Activated CD8-positive, alpha-beta T cell treated with anti-CD3 and anti-CD28 coated beads for 36 hours (primary cell): Measurements from ENCODE around the gene PRR12. TPM values are rescaled to one million over a fixed set of nuclear protein-coding genes. Genes with fewer than 3 reads are reported as not detected.

Experiments
- ATAC-seq: fragments of 200-7000 bp; cut with Tn5 transposase; one replicate; pipeline ENCODE4 v1.10.0; 2021; ENCODE audit warnings: mild to moderate bottlenecking, moderate library complexity
- CTCF ChIA-PET: fragments of 350-600 bp; sonication (Branson Sonifier 250); formaldehyde crosslinking; loops from one replicate; lab custom pipeline; 2021; ENCODE audit warnings: antibody characterized with exemption; lab: Charles Lee
- POLR2A ChIA-PET: fragments of 350-600 bp; sonication (Branson Sonifier 250); formaldehyde crosslinking; loops from one replicate; lab custom pipeline; 2021; ENCODE audit warnings: antibody characterized with exemption; lab: Charles Lee
- DNase-seq: peaks from one replicate; pipeline ENCODE4 v3.0.0-alpha.2; 2020
- H3K27ac Mint-ChIP-seq: one replicate; pipeline ENCODE4 v1.8.0; 2021; ENCODE audit warnings: mild to moderate bottlenecking, mixed read lengths
- H3K27me3 Mint-ChIP-seq: one replicate; pipeline ENCODE4 v1.8.0; 2021; ENCODE audit warnings: mixed read lengths
- H3K36me3 Mint-ChIP-seq: one replicate; pipeline ENCODE4 v1.8.0; 2021; ENCODE audit warnings: low read depth, mixed read lengths
- H3K4me1 Mint-ChIP-seq: one replicate; pipeline ENCODE4 v1.8.0; 2021; ENCODE audit warnings: low read depth, mixed read lengths
- H3K4me3 Mint-ChIP-seq: one replicate; pipeline ENCODE4 v1.8.0; 2021; ENCODE audit warnings: mild to moderate bottlenecking, moderate library complexity, mixed read lengths
- H3K9me3 Mint-ChIP-seq: one replicate; pipeline ENCODE4 v1.8.0; 2021; ENCODE audit warnings: mixed read lengths
- intact Hi-C: fragments of 100-400 bp; cut with micrococcal nuclease; formaldehyde crosslinking; loops from one replicate; pipeline ENCODE4 v1.10.0; 2022
- total RNA-seq, 2 experiments: library from RNA; stranded (reverse); gene quantifications; one replicate each; pipeline ENCODE4 v1.2.3, GENCODE V29; 2021
- TF ChIP-seq, protein P1 (sequence below): fragments of 200-600 bp; IDR thresholded peaks from one replicate; pipeline ENCODE4 v1.8.0; 2022; ENCODE audit warnings: antibody characterized with exemption, mild to moderate bottlenecking

Gene PRR12
- total RNA-seq, 2 experiments from 2014 or later: 16.0 to 17.8 TPM

DNA sequence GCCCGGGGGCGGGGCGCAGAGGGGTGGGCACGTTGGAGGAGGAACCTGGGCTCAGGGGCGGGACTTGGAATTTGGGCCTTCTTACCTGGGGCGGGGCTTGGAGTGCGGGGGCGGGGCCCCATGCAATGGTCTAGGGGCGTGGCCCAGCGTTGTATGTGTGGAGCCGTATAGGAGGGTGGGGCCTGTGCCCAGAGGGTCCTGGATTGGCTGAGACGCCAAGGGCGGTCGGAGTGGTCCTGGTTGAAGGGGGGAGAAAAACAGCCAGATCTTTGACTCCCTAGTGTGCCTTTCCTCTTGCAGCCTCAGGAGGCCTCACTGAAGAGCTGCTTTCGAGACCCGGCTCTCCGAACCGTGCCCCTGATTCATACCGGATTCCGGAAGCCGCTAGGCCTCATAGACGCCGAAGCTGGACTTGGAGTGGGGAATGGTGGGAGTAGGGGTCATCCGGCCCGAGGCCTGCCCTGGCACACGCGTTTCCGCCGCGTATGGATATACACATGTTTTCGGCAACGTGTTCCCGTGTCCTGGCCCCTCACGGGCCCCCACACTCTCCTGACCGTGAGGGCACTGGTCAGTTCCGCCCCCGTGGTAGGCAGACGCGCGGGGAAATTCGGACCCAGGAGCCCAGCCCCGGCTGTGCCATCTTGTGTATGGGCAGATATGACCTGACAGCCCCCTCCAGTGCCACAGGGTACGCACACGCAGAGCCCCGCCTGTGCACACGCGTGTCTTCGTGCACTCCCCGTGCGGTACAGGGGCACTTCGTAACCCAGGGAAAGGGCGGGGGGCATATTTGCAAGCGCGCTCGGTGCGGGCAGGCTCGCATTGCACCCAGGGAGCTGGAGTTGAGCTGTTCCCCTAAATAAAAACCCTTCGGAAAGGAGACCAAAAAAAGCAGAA is 661 bp upstream of the PRR12 start:
- peak; percentile 77 for ATAC-seq
- Mint-ChIP-seq H3K4me1 (peaks cover 23% of the 10 kb centered on the region), H3K27ac (peak overlapping the region; percentile 92), H3K9me3 (no peaks in the 10 kb centered on the region), H3K4me3 (peak overlapping the region; percentile 77), H3K27me3 (no peaks in the 10 kb centered on the region), H3K36me3 (peaks cover 9% of the 10 kb centered on the region)
- intact Hi-C loops: loop anchor here (1.0 to 5.0 kb wide), 2 partner anchors 10 to 87 kb away; partner anchors contain the start of genes NOSIP and PRMT1
- POLR2A ChIA-PET: interaction anchor here (0.9 to 5.3 kb wide), 16 partner anchors 10 to 279 kb away, joined by 3 to 48 read pairs (median 4); partner anchors contain the start of genes NOSIP, PRMT1, PRRG2 and RPL13A
- CTCF ChIA-PET: interaction anchor here (0.7 to 1.6 kb wide), 6 partner anchors 11 to 86 kb away, joined by 3 to 5 read pairs (median 4); partner anchors contain the start of gene RRAS
- TF ChIP-seq, protein P1, sequence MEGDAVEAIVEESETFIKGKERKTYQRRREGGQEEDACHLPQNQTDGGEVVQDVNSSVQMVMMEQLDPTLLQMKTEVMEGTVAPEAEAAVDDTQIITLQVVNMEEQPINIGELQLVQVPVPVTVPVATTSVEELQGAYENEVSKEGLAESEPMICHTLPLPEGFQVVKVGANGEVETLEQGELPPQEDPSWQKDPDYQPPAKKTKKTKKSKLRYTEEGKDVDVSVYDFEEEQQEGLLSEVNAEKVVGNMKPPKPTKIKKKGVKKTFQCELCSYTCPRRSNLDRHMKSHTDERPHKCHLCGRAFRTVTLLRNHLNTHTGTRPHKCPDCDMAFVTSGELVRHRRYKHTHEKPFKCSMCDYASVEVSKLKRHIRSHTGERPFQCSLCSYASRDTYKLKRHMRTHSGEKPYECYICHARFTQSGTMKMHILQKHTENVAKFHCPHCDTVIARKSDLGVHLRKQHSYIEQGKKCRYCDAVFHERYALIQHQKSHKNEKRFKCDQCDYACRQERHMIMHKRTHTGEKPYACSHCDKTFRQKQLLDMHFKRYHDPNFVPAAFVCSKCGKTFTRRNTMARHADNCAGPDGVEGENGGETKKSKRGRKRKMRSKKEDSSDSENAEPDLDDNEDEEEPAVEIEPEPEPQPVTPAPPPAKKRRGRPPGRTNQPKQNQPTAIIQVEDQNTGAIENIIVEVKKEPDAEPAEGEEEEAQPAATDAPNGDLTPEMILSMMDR: peak; percentile 25
- peak; percentile 99 for DNase-seq

DNA sequence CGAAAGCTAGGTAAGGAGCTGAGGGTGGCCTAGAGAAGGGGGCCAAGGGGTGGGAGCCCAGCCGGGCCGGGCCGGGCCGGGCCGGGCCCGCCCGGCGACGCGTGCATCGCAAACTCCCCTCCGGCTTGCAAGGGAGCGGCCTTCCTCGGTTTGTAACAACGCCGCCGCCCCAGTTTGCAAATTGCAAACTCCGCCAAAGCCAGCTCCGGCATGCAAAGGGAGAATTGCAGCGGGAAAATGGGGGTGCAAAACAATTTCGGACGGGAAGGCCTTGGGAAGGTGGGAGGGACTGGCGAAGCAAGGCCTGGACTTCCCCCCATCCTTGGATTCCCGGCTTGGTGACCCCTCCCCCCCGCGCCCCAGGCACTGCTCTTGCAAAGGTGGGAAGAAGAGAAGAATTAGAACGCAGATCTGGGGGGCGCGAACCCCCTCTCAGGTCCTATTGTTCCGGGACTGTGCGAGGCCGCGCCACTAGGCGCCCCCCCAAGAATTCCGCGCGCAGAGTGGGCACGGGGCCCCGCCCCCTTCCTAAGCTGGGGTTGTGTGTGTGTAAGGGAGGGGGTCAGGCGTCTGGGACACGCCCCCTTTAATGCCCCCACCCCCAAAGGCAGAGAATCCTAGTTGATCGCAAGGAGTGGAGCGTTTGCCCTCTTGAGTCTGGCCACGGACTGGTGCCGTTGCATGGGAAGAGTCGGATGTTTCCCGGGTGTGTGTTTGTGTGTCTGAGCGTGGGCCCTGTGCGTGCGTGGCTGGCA is 926 bp downstream of the PRR12 start:
- ChIA-PET POLR2A (interaction anchor here (0.8 to 5.3 kb wide), 8 partner anchors 11 to 104 kb away, joined by 3 to 48 read pairs (median 4); partner anchors contain the start of genes NOSIP, PRMT1, PRRG2 and RRAS), CTCF (interaction anchor here (0.9 to 1.6 kb wide), 4 partner anchors 12 to 88 kb away, joined by 3 to 5 read pairs (median 4); partner anchors contain the start of gene NOSIP)
- no peaks in the 10 kb centered on the region for H3K27me3 Mint-ChIP-seq
- peaks cover 9% of the 10 kb centered on the region for H3K36me3 Mint-ChIP-seq
- H3K9me3 Mint-ChIP-seq: no peaks in the 10 kb centered on the region
- H3K4me3 Mint-ChIP-seq: peak overlapping the region; percentile 77
- peaks cover 23% of the 10 kb centered on the region for H3K4me1 Mint-ChIP-seq
- peak overlapping the region; percentile 81 for H3K27ac Mint-ChIP-seq
- ATAC-seq (no peak), DNase-seq (peak; percentile 70)
- intact Hi-C loops: loop anchor here (2.0 to 5.0 kb wide), 2 partner anchors 49 to 85 kb away; partner anchors contain the start of genes PRMT1 and RRAS
- TF ChIP-seq, protein P1: no peak

GRCh38 chr19:49592486-49593232 is 1.7 kb downstream of the PRR12 start:
- intact Hi-C loops: loop anchor here (2.0 to 5.0 kb wide), 2 partner anchors 48 to 85 kb away; partner anchors contain the start of genes PRMT1 and RRAS
- no peak for ATAC-seq
- CTCF ChIA-PET: interaction anchor here (0.7 to 1.6 kb wide), 7 partner anchors 13 to 89 kb away, joined by 3 to 5 read pairs (median 3); partner anchors contain the start of gene RRAS
- H3K27me3 Mint-ChIP-seq: no peaks in the 10 kb centered on the region
- H3K4me1 Mint-ChIP-seq: peaks cover 23% of the 10 kb centered on the region
- peak; percentile 55 for DNase-seq
- H3K9me3 Mint-ChIP-seq: no peaks in the 10 kb centered on the region
- H3K27ac Mint-ChIP-seq: peak overlapping the region; percentile 81
- peaks cover 11% of the 10 kb centered on the region for H3K36me3 Mint-ChIP-seq
- POLR2A ChIA-PET: interaction anchor here (0.6 to 5.3 kb wide), 9 partner anchors 12 to 105 kb away, joined by 3 to 48 read pairs (median 4); partner anchors contain the start of genes NOSIP, PRMT1, PRRG2 and RPL13A
- TF ChIP-seq, protein P1: no peak
- peak overlapping the region; percentile 77 for H3K4me3 Mint-ChIP-seq
